ENCODE measurements around the gene SCUBE1.

The SCUBE1 gene

GRCh38 chr22:43217285-43218030, 125.7 kb downstream of the SCUBE1 start:
- H3K4me3 ChIP-seq (ENCODE audit: low read depth, low read length): no peak overlapping the region
- TF ChIP-seq CTCF (IDR thresholded peaks at IDR 0.05; ENCODE audit: low read depth, low read length): no peak

GRCh38 chr22:43216738-43217137, 126.4 kb downstream of the SCUBE1 start:
- no peak for TF ChIP-seq CTCF (IDR thresholded peaks at IDR 0.05; ENCODE audit: low read depth, low read length)

GRCh38 chr22:43213962-43214361, 129.2 kb downstream of the SCUBE1 start:
- no peak for TF ChIP-seq CTCF (IDR thresholded peaks at IDR 0.05; ENCODE audit: low read depth, low read length)
- H3K4me3 ChIP-seq (ENCODE audit: low read depth, low read length): no peak overlapping the region

More at GRCh38 chr22:43216738-43217137, 126.4 kb downstream of the SCUBE1 start:
- no peak overlapping the region for H3K4me3 ChIP-seq (ENCODE audit: low read depth, low read length)

GRCh38 chr22:43213051-43213450, 130.1 kb downstream of the SCUBE1 start:
- no peak overlapping the region for H3K4me3 ChIP-seq (ENCODE audit: low read depth, low read length)
- no peak for TF ChIP-seq CTCF (IDR thresholded peaks at IDR 0.05; ENCODE audit: low read depth, low read length)

- no peak overlapping the region for H3K4me3 ChIP-seq (ENCODE audit: low read depth, low read length)
- no peak for TF ChIP-seq CTCF (IDR thresholded peaks at IDR 0.05; ENCODE audit: low read depth, low read length)
These were observed 130.7 kb downstream of the SCUBE1 start for GRCh38 chr22:43212434-43212952.

- no peak overlapping the region for H3K4me3 ChIP-seq (ENCODE audit: low read depth, low read length)
- no peak for TF ChIP-seq CTCF (IDR thresholded peaks at IDR 0.05; ENCODE audit: low read depth, low read length)
These were observed 131.2 kb downstream of the SCUBE1 start for GRCh38 chr22:43211941-43212433.
